Measurements from ENCODE around the gene LTC4S. TPM values are rescaled to one million over a fixed set of nuclear protein-coding genes. Genes with fewer than 3 reads are reported as not detected.
A peak's percentile ranks its signal among the peaks of the same experiment; 100 is the strongest.

Gene LTC4S
- polyA plus RNA-seq, 2 of the 4 experiments (the other 2 are of a cell fraction): not detected

GRCh38 chr5:179804555-179804947, 10.8 kb downstream of the LTC4S start:
- 93% methylated on average over 8 of the region's 8 CpGs for WGBS (ENCODE audit: missing lambda C conversion rate)
- Histone ChIP-seq H3K4me3 (peak overlapping the region; percentile 94; the same call in 2 of the 3 replicates), H3K27ac (peak overlapping the region; percentile 91 to 99), H3K4me1 (peaks cover 44% of the 10 kb centered on the region), H3K9me3 (no peaks in the 10 kb centered on the region), H3K4me2 (peak overlapping the region; percentile 95)
- no peak for FAIRE-seq
- DNase-seq (ENCODE audit: low read depth in 1 of 2, low spot score in 1 of 2): no peak
- ATAC-seq: no peak
- TF ChIP-seq MYC (IDR thresholded peaks at IDR 0.05; ENCODE audit: borderline replicate concordance, low read length): no peak
- no peak for TF ChIP-seq PBX3 (IDR thresholded peaks at IDR 0.05)
- TF ChIP-seq TP53 (CRISPR knock-in tag; IDR thresholded peaks at IDR 0.05): no peak
- no peak for TF ChIP-seq CHD4 (IDR thresholded peaks at IDR 0.05; ENCODE audit: borderline replicate concordance)
- no peak for TF ChIP-seq CBX2 (IDR thresholded peaks at IDR 0.05; ENCODE audit: borderline replicate concordance, low read depth)
- TF ChIP-seq USF2 (IDR thresholded peaks at IDR 0.05): no peak
- TF ChIP-seq GATA3 (IDR thresholded peaks at IDR 0.05; ENCODE audit: borderline replicate concordance): no peak
- no peak for TF ChIP-seq NPAS2 (CRISPR knock-in tag; IDR thresholded peaks at IDR 0.05; ENCODE audit: borderline replicate concordance)
- TF ChIP-seq ELK1 (IDR thresholded peaks at IDR 0.05; ENCODE audit: low read depth, low read length): no peak
- no peak for TF ChIP-seq KDM1A (IDR thresholded peaks at IDR 0.05; ENCODE audit: low read depth)
- TF ChIP-seq EP300 (IDR thresholded peaks at IDR 0.05): no peak
- no peak for TF ChIP-seq NFE2L2 (conservative IDR thresholded peaks at IDR 0.05; ENCODE audit: low read length)
- no peak for TF ChIP-seq CHD2 (IDR thresholded peaks at IDR 0.05; ENCODE audit: low read length, partially characterized antibody)
- no peak for TF ChIP-seq RFX5 (IDR thresholded peaks at IDR 0.05)
- TF ChIP-seq HDAC2 (IDR thresholded peaks at IDR 0.05): no peak
- no peak for TF ChIP-seq CBX8 (IDR thresholded peaks at IDR 0.05)
- TF ChIP-seq PHF8 (IDR thresholded peaks at IDR 0.05; ENCODE audit: borderline replicate concordance, low read depth): no peak
- no peak for TF ChIP-seq POLR2A (IDR thresholded peaks at IDR 0.05; ENCODE audit: low read length)
- POLR2A ChIA-PET: no interaction called here
- CTCF ChIA-PET: interaction anchor here (0.8 to 6.2 kb wide), 3 partner anchors 9 to 25 kb away, joined by 3 to 86 read pairs (median 3); no protein-coding TSS in a partner anchor

- Histone ChIP-seq H3K9me3 (no peaks in the 10 kb centered on the region), H3K4me3 (peak overlapping the region; percentile 94), H3K4me1 (peaks cover 44% of the 10 kb centered on the region), H3K4me2 (peak overlapping the region; percentile 95), H3K27ac (peak overlapping the region; percentile 91 to 99)
- DNase-seq (ENCODE audit: low read depth in 1 of 2, low spot score in 1 of 2) (no peak), FAIRE-seq (no peak), ATAC-seq (peak in 1 of 2 experiments; percentile 0; a peak in 2 of 6 replicates)
- ChIA-PET POLR2A (interaction anchor here (0.8 to 1.1 kb wide), 2 partner anchors 14 to 15 kb away, joined by 3 to 5 read pairs; partner anchors contain the start of gene SQSTM1), CTCF (interaction anchor here (1.1 to 1.6 kb wide), 3 partner anchors 13 to 33 kb away, joined by 3 read pairs; no protein-coding TSS in a partner anchor)
- no peak for TF ChIP-seq NFE2L2 (conservative IDR thresholded peaks at IDR 0.05; ENCODE audit: low read length)
- TF ChIP-seq BHLHE40 (IDR thresholded peaks at IDR 0.05; ENCODE audit: low read depth, low read length): no peak
- no peak for TF ChIP-seq CHD2 (IDR thresholded peaks at IDR 0.05; ENCODE audit: low read length, partially characterized antibody)
- TF ChIP-seq FOSL2 (IDR thresholded peaks at IDR 0.05): no peak
- TF ChIP-seq FOSL2 (CRISPR knock-in tag; IDR thresholded peaks at IDR 0.05): no peak
- TF ChIP-seq MAX (IDR thresholded peaks at IDR 0.05): no peak
- no peak for TF ChIP-seq NR3C1 (IDR thresholded peaks at IDR 0.05)
- TF ChIP-seq GATA3 (IDR thresholded peaks at IDR 0.05; ENCODE audit: borderline replicate concordance): no peak
- WGBS (ENCODE audit: missing lambda C conversion rate): 26% methylated on average over 7 of the region's 9 CpGs
Measured at GRCh38 chr5:179805070-179805528, 11.3 kb downstream of the LTC4S start.
